GM04503 (cell line): ENCODE data around the gene ZMYND10.

Source experiments
- DNase-seq: peaks from one replicate; pipeline ENCODE4 v3.0.0-alpha.2; 2012; ENCODE audit warnings: low read depth

Gene ZMYND10

GRCh38 chr3:50302095-50303012, 43.2 kb downstream of the ZMYND10 start:
- no peak for DNase-seq

GRCh38 chr3:50300681-50301254, 44.8 kb downstream of the ZMYND10 start:
- DNase-seq: no peak

- DNase-seq: peak; percentile 43
These were observed 45.4 kb downstream of the ZMYND10 start for GRCh38 chr3:50299929-50300680.

DNA sequence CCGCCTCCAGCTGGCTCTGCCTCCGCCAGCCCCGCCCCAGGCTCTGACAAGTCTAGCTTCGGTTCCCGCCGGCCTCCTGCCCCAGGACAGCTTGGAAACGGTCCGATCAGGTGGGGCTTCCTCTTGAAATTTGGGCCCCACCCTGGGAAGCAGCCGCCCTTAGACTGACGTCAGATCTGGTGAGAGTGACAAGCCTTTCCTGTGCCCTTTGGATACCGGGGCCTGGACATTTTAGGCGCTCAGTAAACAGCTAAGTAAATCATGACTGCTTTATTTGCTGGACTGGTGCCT, 45.9 kb downstream of the ZMYND10 start:
- no peak for DNase-seq

DNA sequence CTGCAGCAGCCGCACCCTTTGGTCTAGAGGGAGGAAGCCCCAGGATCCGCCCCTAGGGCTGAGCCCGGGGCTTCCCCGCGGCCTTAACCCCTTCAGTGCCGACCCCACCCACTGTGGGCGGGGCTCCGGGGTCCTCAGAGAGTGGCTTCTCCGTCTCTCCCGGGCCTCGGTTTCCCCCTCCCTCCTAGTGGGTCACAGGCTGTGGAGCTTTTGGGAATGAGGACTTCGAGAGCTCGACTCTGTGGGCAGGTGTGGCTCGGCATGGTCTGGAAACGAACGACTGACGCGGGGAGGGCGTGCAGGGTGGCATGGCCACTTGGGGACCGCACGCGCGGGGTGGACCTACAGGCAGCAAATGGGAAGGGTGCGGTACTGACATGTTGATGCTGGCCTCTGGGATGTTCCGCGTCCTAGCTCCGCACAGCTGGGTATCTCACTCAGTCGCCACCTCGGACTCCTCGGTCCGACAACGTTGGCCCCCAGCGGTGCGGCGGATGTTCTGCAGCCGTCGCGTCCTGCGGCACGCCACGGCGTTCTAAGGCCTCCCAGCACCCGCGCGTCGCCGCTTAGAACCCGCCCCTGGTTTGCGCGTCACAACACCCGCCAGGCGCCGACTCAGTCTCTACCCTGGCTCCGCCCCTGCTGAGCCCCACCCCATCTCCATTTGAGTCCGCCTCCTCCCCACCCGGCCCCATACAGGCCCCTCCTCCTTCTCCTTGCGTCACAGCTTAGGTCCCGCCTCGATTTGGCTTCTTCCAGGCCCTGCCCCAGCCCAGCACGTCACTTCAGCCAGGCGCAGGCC, 46.5 kb downstream of the ZMYND10 start, which contains the start of the genes HYAL3 and NAA80:
HYAL3 (minus strand) TSS at position 570 of the 802 bp plus-strand sequence. CDS start 3,803 bp downstream, outside the sequence.
NAA80 (minus strand) TSS at position 570 of the 802 bp plus-strand sequence. CDS start 1,942 bp downstream, outside the sequence.
- DNase-seq: peak; percentile 90

GRCh38 chr3:50297896-50298725, 47.4 kb downstream of the ZMYND10 start:
- DNase-seq: no peak

DNA sequence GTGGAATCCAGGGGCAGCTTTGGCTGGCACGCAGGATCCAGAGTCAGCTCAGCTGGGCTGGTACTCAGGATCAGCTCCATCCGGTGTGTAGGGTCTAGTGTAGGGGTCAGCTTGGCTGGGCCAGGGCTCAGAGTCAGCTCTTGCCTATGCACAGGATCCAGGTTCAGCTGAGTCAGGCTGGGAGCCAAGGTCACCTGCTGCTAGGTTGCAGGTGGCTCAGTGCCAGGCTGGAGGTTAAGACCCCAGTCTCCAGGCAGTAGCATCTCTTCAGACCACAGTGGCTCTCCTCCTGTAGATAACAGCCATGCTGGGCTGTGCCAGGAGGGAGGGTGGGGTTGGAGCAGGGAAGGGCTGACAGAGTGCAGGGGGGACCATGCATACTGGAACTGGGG, 48.2 kb downstream of the ZMYND10 start:
- DNase-seq: no peak

DNA sequence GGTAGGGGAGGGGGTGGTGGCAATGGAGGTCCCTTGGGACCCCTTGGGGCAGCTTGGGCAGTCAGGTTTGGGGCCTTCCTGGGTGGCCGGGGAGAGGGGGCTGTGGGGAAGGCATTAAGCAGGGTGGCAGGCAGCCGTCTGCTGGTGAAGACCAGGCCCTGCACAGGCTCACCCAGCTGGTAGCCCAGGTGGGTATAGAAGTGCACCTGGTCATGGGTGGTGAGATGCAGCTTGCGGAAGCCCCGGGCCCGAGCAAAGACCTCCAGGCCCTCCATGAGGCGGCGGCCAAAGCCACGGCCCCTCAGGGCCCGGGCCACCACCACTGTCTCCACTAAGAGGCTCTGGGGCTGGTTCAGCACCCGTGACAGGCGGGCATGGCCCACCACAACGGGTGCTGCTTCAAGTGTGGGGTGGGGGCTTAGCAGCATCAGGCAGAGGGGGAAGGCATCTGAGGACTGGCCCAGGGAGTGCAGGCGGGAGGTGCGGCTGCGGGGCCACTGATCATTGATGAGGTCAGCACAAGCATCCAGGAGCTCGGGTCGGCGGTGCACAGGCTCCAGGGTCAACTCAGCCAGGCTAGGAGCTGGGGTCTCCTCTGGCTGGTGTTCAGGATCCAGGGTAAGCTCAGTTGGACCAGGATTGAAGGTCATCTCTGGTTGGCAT, 48.7 kb downstream of the ZMYND10 start:
- DNase-seq: no peak

DNA sequence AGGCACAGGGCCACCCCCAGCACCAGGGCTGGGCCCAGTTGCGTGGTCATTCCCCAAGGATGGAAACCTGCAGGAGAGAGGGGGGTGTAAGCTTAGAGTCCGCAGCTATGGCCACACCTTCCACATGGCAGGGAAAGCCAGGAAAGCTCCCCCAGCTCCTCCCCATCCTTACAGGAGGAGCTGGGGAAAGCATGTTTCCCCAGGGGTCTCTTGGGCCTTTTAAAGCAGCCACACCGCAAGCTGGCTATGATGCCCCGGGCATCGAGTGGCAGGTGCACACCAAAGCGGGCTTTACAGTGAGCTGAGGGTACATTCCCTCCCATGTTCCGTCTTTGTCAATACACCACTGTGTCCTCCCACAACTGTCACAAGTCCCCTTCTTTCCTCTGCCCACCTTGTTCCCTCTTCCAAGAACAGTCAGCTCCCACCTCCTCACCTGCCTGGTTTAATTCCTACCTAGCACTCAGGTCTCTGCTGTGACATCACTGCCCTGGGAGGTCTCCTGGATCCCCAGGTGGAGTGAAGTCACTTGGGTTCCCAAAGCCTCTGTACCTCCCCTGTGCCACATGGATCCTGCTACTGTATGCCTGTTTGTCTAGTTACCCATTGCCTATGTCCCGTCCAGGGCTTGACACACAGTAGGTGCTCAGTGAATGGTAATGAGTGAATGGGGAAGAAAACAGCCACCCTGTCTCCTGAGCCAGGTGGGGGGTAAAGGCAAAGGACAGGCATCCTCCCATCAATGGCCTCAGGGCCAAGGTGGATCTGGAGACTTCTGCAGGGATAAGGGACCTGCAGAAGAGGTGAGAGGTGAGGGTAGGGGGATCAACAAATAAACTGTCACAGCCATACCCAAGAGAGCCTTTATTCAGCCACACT, 49.7 kb downstream of the ZMYND10 start:
- DNase-seq: no peak

DNA sequence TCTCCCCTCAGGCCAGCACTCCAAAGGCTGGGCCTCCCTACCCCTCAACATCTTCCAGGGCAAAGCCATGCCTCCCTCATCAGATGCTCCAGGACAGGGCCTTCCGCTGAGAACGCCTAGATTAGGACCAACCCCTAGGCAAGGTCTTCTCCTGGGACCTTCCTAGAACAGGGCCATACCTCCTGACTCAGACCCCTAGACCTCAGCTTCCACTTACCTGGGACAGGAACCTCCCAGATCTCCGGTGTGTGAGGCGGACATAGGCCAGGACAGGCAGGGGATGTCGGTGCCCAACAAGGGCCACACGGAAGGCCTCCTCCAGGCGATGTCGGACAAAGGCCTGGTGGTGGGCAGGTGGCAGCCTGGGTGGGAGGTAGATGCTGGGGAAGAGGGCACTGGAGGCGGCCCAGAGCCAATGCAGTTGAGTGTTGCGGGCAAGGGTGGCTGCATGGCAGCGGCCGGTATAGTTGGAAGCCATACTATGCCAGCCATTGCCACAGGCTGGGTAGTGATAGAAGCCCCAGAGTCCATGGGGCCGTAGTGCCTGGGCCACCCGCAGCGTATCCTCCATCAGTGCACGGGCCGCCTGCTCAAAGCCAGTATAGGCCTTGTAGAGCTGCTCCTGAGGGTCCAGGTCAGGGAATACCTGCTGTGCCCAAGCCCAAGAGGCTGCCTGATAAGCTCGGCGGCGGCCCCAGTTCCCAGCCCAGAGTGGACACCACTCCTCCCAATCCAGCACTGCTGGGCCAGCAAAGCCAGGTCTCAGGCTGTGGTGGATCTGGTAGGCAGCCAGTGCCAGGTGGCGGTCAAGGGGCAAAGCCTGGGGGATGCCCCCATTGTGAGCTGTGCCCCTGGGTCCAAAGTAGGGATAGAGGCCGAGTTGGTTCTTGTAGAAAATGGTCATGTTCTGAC, 50.8 kb downstream of the ZMYND10 start:
- DNase-seq: no peak

GRCh38 chr3:50294089-50294488, 51.4 kb downstream of the ZMYND10 start:
- DNase-seq: no peak

DNA sequence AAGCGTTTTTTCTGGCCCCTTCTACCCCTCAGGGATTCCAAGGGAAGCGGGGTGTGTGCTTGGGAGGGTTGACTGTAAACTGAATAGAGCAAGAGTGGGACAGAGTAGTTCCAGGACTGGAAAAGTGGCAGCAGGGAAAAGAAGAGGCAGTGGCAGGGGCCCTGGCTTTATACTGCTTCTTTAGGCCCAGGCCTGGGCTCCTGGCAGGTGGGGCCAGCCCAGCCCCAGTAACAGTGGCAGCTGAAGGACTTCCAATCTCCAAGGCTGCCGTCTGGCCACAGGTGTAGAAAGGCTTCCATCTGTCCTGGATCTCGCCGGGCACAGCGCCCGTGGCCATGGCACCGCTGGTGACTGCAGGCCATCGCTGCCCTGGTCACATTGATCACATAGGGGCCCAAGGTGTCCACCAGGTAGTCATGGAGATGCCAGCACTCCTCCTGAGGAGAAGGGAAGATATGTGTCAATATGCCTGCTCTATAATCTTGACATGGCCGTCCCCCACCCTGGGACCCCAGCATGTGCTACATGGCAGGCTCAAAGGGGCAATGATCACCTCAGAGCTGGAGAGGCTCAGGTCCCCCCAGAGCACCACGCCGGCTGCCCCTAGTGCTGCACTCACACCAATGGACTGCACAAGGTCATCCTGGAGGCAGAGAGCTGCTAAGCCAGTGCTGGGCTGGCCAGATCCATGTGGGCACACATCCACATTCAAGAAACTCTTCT, 52.3 kb downstream of the ZMYND10 start:
- no peak for DNase-seq

DNA sequence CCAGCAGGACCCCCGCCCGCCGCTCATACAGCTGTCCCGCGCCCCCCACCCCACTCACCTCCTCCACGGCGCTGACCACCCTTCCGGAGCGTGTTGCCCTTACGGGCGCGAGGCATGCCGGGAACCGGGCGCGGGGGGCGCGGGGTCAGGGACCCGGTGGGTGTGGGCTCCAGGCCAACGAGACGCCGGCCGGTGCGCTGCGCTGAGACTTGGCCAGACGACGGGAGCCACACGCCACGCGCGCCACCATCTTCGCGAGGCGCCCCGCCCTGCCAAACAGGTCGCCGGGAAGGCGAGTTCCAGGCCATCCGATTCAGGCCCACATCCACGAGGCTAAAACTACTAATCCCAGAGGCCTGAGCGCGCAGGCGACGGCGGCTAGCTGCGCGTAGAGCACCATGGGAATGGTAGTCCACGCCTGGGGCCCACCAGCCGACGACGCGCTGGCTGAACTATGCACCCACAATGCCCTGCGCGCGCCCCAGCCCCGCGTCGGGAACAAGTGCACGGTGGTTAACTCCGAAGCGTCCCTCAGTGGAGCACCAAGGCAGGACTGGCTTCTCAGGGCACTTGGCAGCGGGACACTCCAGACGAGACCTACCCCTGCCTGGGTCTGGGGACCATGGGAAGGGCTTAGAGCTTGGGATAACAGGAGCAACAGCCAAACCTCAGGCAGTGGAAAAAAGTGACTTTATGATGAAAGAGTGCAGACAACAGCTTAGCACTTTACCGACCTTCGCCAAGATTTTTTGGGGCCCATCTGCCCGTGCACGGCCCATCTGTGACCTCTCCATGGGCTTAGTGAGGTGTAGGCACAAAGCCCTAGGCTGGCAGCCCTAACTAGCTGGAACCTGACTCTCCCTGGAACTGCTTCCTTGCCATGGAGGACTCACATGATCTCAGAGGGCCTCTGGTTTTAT, 53.1 kb downstream of the ZMYND10 start, which contains the start of gene IFRD2:
IFRD2 (minus strand) TSS at position 271 of the 920 bp plus-strand sequence; CDS start at position 116, 155 bp downstream.
- DNase-seq: peak; percentile 89
